ENCODE data around the gene ADCY1.
"Not testable (repeated sequence)": the region's sequence is repeated elsewhere in the genome, so short reads cannot be mapped to it uniquely, and the experiment has no call there.

ADCY1 gene

GRCh38 chr7:45768516-45769394, 194.6 kb downstream of the ADCY1 start:
- in situ Hi-C loops (cut with HindIII; ENCODE audit: low pct_ligation_motif_present, low sequenced_read_pairs) = not testable (repeated sequence)

GRCh38 chr7:45769626-45770025, 195.5 kb downstream of the ADCY1 start:
- H3K4me3 ChIP-seq (ENCODE audit: low read depth, low read length); H3K27me3 ChIP-seq (replicated peaks); H3K36me3 ChIP-seq (replicated peaks); in situ Hi-C loops (cut with HindIII; ENCODE audit: low pct_ligation_motif_present, low sequenced_read_pairs); DNase-seq: not testable (repeated sequence)
- H3K27ac ChIP-seq = peak overlapping the region; percentile 91

More at GRCh38 chr7:45768516-45769394, 194.6 kb downstream of the ADCY1 start:
- H3K27ac ChIP-seq = peak overlapping the region; percentile 91
- peak overlapping the region; percentile 77 for H3K4me3 ChIP-seq (ENCODE audit: low read depth, low read length)
- H3K27me3 ChIP-seq (replicated peaks); H3K36me3 ChIP-seq (replicated peaks): not testable (repeated sequence)
- peak; percentile 33 for TF ChIP-seq CTCF (IDR thresholded peaks at IDR 0.05; ENCODE audit: low read depth, low read length, missing control alignments)
- peak; percentile 97 for DNase-seq
